T follicular helper cell (primary cell): Measurements from ENCODE around the gene KRT10.

Source experiments
- DNase-seq: peaks from one replicate; pipeline ENCODE4 v3.0.0-alpha.2; 2020; ENCODE audit warnings: low read depth

Gene KRT10

GRCh38 chr17:40803617-40804082 is 18.8 kb downstream of the KRT10 start:
- peak; percentile 60 for DNase-seq

GRCh38 chr17:40801157-40801556 is 21.3 kb downstream of the KRT10 start:
- no peak for DNase-seq

DNA sequence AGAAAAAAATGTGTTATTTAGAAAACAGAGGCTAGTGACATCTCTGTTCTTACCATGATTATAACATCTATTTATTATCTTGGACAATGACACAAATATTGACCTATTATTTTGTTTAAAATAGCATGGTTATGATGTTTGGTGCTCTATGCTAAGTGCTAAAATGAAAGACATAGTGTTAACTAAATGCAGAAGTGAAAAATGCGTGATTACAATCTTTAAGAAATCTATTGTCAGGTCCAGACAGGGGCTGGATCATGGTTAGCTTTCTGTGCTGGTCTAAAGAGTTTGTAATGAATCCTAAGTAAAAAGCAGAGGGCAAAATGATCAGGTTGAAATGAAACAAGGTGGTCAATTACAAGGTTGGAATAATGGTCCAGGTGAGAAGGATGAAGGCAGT is 22.0 kb downstream of the KRT10 start:
- DNase-seq: no peak

DNA sequence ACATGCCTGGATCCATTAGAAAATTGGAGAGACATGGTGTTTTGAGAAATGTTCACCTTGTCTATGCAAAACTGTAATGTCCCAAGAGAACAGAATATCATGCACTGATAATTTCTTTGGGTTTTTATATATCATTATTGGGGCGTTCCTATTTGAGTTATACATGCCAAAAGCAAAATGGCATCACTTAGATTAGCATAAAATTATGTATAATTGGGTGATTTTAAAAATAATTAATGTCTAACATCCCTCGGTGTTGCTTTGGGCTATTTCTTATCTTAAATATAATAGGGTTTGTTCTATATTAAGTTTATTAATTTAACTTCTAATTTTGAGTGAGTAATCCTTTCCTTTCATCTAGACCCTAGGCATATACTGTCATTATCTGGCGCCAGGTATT is 22.6 kb downstream of the KRT10 start, which contains the start of gene KRT28:
Gene KRT28, minus strand, starts transcription at position 101 of the 400 bp plus-strand sequence. Its CDS starts 66 bp downstream, at position 35.
- DNase-seq: no peak

DNA sequence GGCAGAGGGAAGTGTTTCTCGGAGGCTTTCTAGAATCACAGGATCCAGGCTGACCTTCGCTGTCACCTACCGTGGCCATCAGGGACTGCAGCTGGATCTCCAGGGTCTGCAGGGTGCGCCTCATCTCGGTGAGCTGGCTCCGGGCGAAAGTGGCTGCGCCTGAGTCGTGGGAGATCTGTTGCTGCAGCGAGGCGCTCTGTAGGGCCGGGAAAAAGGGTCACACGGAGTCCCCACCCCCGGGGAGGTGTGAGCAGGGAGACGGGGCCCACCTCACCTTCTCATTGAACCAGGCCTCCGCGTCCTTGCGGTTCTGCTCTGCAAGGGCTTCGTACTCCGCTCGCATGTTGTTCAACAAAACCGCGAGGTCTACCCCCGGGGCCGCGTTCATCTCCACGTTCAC is 25.6 kb downstream of the KRT10 start:
- DNase-seq: no peak

DNA sequence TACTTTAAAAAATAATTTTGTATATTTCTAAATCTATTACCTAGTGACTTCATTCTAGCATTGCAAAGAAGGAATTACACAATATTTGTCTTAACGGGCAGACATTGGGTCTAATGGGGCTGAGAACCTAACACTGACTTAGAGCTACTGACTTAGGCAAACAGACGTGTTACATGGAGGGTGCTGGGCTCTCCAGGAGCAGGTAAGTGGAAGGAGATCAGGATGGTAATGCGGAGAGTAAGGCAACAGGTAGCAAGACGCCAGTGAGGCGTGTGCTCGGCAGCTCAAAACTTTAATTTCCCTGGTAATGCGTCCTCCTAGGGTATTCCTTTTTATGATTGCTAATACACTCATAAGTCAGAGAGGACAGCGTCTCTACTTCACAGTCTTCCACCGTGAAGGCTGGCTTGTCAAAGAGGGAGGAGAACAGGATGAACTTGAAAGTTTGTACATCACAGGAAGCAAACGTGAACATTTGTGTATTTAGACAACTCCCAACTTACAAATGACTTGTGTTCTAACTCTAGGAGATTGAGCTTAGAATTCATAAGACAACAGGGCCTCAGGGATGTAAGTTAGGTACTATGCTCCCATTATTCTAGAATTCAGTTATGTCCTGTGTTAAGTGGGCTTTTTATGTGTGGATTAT is 27.3 kb downstream of the KRT10 start:
- no peak for DNase-seq

DNA sequence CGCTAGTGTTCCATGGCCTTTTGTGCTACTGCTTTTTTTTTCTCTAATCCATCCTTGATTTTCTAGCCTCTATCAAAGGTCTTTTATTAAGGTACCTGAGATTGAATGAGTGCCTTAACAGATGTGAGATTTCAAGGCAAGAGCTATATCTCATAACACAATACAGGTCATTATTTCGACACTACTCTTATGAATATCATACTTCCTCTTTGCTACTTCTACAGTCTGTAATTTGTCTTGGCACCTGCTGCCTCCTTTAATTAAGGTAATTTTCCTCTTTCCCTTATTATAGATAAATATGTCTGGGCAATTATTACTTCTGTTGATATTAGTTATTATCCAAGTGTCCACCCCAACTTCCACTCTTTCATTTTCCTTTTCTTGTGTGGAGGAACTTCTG is 27.9 kb downstream of the KRT10 start:
- no peak for DNase-seq

DNA sequence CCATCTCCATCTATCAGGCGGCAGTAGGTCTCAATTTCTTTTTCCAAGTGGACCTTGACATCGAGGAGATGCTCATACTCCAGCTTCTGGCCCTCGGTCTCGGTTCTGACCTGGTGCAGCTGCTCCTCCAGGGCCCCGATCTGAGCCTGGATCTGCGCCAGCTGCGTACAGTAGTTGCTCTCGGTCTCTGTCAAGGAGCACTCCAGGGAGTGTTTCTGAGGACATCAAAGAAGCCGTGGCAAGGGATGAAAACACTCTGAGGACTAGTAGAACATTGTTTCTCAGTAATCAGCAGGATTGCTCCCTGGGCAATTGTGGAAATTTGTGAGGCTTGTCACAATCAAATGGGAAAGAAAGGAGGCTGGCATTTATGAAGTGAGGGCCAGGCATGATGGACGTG is 28.6 kb downstream of the KRT10 start:
- DNase-seq: no peak

- DNase-seq: no peak
These were observed 30.5 kb downstream of the KRT10 start for GRCh38 chr17:40791787-40792436.

- no peak for DNase-seq
These were observed 31.3 kb downstream of the KRT10 start for GRCh38 chr17:40791111-40791510.

DNA sequence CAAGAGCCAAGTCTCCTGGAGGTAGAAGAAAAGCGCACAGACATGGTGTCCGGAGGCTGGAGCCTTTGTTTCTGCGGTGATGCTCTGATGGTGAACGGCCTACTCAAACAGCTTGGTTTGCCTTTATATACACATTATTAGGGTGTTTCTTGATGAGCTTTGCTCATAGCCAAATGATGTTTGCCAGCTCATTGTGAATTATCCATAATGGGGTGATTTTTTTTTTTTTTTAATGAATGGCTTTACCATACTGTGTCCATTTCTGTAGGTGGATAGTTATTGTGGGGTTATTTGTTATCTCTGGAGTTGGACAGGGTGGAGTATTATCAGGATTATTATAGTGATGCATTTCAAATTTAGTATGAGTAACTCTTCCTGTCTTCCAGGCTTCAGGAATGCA is 40.0 kb downstream of the KRT10 start, which contains the start of gene KRT27:
Gene KRT27, minus strand, starts transcription at position 101 of the 400 bp plus-strand sequence. Its CDS starts 57 bp downstream, at position 44.
- no peak for DNase-seq

DNA sequence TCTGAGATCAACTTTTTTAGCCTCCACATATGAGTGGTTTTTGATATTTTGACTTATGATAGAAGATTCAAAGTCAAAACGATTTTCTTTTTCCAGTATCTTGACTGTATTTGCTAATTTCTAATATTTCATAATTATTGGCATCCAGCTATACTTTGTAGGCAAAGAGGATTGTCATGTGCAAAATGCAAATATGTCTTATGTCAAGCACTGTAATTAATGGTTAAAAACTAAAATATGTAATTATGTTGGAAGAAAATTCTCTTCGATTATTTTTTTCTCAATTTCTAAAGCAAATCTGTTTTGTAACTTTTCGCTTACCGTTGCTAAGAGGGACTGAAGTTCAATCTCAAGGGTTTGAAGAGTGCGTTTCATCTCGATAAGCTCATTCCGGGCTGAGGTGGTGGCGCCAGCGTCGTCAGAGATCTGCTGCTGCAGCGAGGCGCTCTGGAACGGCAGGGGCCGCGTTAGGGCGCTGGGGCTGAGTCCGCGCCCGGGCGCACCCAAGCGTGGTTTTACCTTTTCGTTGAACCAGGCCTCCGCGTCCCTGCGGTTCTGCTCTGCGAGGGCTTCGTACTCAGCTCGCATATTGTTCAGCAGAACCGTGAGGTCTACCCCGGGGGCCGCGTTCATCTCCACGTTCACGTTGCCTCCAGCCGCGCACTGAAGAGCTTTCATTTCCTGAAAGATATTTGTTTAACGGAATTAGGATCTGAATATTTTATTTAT is 43.1 kb downstream of the KRT10 start:
- DNase-seq: peak; percentile 2

DNA sequence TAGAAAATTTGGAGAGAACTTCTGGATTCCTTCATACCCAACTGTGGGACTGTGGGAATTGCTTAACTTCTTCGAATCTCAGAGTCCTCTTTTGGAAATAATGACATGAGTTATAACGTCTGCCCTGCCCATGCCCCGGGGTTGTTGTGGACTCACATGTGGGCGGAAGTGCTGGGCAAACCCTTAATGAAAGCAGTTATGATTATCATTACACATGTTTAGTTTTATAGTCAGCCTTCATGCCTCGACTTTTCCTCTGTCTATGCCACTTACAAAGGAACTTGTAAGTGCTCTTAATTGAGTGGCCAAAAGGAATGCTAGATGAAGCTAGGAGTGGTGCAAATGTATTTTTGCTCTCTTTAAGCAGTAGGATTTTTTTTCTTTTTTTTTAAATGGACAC is 44.0 kb downstream of the KRT10 start:
- no peak for DNase-seq

DNA sequence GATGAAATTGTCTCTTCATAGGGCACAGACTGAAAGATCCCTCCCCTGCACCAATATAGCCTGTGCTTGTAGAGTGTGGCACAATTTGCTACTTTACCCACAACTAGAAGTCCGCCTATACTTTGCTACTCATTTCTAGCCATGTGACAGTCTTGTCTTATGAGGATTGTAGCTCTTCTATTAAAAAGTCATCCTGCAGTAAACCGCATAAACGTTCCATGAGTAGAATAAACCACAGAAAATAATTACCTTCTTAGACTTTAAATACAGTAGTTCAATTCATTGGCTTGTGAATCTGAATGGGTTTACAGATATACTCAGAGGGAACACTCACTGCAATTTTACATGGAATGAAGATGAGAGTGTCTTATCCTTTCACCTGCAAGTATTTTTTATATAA is 44.4 kb downstream of the KRT10 start:
- DNase-seq: no peak

- no peak for DNase-seq
These were observed 45.0 kb downstream of the KRT10 start for GRCh38 chr17:40777459-40777858.

GRCh38 chr17:40775945-40776344 is 46.5 kb downstream of the KRT10 start:
- no peak for DNase-seq

DNA sequence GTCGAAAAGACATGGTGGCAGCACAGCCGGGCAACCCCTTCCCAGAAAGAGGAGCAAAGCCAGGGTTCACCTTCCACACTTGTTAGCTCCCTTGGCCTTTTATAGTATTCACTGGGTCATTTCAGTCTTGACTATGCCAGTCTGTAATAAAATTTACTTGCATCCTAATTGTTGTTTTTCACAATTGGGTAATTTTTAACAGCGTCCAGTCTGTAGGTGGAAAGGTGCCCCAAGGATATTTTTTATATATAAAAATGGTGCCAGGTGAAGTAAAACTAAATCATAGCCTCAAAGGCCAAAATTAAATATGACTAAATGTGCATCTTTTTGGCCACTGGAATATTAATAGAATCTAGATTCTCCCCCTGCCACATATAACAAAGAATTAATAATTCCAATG is 50.3 kb downstream of the KRT10 start, which contains the start of gene KRT26:
Gene KRT26, minus strand, starts transcription at position 101 of the 400 bp plus-strand sequence. Its CDS starts 88 bp downstream, at position 13.
- DNase-seq: no peak
